Thyroid gland (tissue), 4 donors: ENCODE measurements around the gene APOL5.
"Not testable (repeated sequence)": the region's sequence is repeated elsewhere in the genome, so short reads cannot be mapped to it uniquely, and the experiment has no call there.

Experiments used
- CTCF ChIP-seq, 6 experiments: fragments of 200-600 bp in 3 of 6; fragments of 450-650 bp in 3 of 6; sonication (generic) in 3 of 6; IDR thresholded peaks; one replicate each; pipeline ENCODE4 v1.5.1; 2016 to 2019; ENCODE audit warnings: antibody characterized with exemption in 6 of 6, mild to moderate bottlenecking in 2 of 6, inconsistent platforms in 1 of 6, moderate library complexity in 1 of 6
- POLR2A ChIP-seq, 2 donors: fragments of 450-650 bp; IDR thresholded peaks; one replicate each; pipeline ENCODE4 v1.6.1; 2017; ENCODE audit warnings: antibody characterized with exemption in 2 of 2, mild to moderate bottlenecking in 2 of 2, moderate library complexity in 1 of 2

DNA sequence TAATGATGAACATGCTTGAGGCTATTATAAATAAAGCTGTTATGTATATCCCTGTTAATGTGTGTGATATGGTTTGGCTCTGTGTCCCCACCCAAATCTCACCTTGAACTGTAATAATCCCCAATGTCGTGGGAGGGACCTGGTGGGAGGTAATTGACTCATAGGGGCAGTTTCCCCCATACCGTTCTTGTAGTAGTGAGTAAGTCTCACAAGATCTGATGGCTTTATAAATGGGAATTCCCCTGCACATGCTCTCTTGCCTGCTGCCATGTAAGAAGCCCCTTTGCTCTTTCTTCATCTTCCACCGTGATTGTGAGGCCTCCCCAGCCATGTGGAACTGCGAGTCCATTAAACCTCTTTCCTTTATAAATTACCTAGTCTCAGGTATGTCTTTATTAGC is 38.2 kb upstream of the APOL5 start:
- not testable (repeated sequence) for TF ChIP-seq CTCF, POLR2A (IDR thresholded peaks at IDR 0.05)
